GM12891 (cell line): Measurements from ENCODE around the gene MTMR3.

ENCODE experiments used
- PAX5 ChIP-seq: IDR thresholded peaks from 2 replicates; pipeline ENCODE4 v1.6.1; 2011; ENCODE audit warnings: low read length, moderate library complexity, mild to moderate bottlenecking; ENCODE audit not compliant: insufficient read depth, severe bottlenecking
- POLR2A ChIP-seq: IDR thresholded peaks from 2 replicates; pipeline ENCODE4 v1.6.1; 2011; ENCODE audit warnings: low read depth, low read length, control low read depth
- POLR2AphosphoS5 ChIP-seq: IDR thresholded peaks from 2 replicates; pipeline ENCODE4 v1.6.1; 2011; ENCODE audit warnings: low read depth, low read length, control low read depth

- TF ChIP-seq POLR2A = no peak
- TF ChIP-seq POLR2AphosphoS5 = no peak
- TF ChIP-seq PAX5 = no peak
Measured at GRCh38 chr22:29994027-29994715, 111.2 kb downstream of the MTMR3 start.
